ENCODE measurements around the gene TRIM4.
"Not testable (repeated sequence)": the region's sequence is repeated elsewhere in the genome, so short reads cannot be mapped to it uniquely, and the experiment has no call there.

Gene TRIM4, protein sequence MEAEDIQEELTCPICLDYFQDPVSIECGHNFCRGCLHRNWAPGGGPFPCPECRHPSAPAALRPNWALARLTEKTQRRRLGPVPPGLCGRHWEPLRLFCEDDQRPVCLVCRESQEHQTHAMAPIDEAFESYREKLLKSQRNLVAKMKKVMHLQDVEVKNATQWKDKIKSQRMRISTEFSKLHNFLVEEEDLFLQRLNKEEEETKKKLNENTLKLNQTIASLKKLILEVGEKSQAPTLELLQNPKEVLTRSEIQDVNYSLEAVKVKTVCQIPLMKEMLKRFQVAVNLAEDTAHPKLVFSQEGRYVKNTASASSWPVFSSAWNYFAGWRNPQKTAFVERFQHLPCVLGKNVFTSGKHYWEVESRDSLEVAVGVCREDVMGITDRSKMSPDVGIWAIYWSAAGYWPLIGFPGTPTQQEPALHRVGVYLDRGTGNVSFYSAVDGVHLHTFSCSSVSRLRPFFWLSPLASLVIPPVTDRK

DNA sequence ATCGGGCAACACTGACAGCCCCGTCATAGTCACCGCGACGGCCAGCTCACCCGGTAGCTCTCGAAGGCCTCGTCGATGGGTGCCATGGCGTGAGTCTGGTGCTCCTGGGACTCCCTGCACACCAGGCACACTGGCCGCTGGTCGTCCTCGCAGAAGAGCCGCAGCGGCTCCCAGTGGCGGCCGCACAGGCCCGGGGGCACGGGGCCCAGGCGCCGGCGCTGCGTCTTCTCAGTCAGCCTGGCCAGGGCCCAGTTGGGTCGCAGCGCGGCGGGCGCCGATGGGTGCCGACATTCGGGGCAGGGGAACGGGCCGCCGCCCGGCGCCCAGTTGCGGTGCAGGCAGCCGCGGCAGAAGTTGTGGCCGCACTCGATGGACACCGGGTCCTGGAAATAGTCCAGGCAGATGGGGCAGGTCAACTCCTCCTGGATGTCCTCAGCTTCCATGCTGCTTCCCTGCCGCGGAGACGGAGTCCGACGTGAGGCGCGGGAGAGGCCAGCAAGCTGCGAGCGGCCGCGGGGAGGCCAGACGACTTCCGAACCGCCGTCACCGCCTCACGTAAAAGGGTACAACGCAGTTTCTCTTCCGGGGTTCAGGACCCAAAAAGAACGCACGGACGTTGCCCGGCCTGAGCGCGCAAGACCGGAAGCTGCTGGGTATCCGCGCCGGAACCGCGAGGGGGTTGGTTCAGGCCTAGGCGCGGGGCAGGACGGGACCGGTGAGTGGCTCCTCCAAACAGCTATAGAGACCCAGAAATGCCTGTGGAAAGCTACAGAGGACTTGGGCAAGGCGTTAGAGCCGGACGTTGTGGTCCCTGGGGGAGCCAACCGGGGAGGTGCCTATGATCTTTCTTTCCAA lies at the start of gene TRIM4:
Gene TRIM4 (minus strand): TSS at position 572 of the 855 bp plus-strand sequence. CDS start 129 bp downstream, at position 443.
- no peak for TF ChIP-seq ZNF274 (IDR thresholded peaks at IDR 0.05; ENCODE audit: low read depth, low read length)
- H3K4me3 ChIP-seq (ENCODE audit: low read length), result peak within 1 kb of the TSS; percentile 86

DNA sequence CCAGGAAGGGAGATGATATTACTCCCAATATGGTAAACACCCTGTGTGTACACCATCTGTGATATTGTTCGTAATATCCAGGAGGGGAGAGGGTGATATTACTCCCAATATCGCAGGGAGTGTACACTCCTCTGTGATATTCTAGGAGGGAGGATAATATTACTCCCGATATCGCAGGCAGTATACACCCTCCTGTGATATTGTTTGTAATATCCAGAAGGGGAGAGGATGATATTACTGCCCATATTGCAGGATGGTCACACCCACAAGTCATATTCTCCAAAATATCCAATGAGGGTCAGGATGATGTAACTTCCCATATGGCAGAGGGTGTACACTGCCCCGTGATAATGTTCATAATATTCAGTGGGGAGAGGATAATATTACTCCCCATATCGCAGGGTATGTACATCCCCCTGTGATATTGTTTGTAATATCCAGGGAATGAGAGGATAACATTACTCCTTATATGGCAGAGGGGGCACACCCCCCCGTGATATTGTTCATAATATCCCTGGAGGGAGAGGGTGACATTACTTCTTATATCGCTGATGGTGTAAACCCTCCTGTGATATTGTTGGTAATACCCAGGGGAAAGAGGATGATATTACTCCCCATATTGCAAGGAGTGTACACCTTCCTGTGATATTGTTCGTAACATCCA lies 39.4 kb upstream of the TRIM4 start:
- no peak for TF ChIP-seq ZNF274 (IDR thresholded peaks at IDR 0.05; ENCODE audit: low read depth, low read length)

DNA sequence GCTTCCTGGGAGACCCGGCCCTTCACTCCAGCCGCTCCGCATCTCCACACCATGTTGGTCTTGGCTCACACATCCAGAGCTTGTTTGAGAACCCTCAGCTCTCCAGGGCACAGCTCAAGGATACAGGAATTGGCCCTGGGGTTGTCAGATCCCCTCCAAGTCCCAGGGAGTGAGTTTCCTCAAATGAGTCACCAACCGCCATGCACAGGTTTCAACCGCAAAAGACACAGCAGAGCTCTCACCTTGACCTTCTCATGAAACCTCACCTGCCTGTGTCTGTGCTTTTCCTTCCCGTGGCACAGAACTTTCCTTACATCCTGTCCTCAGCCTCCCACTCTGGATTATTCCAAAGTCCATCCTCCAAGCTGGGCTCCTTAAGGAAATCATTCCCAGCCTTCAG lies 35.9 kb upstream of the TRIM4 start:
- no peak for TF ChIP-seq ZNF274 (IDR thresholded peaks at IDR 0.05; ENCODE audit: low read depth, low read length)
- H3K4me3 ChIP-seq (ENCODE audit: low read length), result no peak overlapping the region

More for the DNA sequence above, 39.4 kb upstream of the TRIM4 start:
- no peak overlapping the region for H3K4me3 ChIP-seq (ENCODE audit: low read length)

DNA sequence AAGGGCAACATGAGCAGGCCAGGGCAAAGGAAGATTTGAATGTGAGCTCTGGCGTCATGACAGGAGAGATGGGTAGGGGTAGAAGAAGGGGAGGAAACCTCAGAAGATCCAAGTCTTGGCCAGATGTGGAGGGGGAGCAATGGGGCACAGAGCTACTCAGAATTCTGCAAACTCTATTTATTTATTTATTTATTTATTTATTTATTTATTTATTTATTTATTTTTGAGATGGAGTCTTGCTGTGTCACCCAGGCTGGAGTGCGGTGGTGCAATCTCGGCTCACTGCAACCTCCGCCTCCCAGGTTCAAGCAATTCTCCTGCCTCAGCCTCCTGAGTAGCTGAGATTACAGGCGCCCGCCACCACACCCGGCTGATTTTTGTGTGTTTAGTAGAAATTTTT lies 35.3 kb upstream of the TRIM4 start:
- not testable (repeated sequence) for H3K4me3 ChIP-seq (ENCODE audit: low read length)

DNA sequence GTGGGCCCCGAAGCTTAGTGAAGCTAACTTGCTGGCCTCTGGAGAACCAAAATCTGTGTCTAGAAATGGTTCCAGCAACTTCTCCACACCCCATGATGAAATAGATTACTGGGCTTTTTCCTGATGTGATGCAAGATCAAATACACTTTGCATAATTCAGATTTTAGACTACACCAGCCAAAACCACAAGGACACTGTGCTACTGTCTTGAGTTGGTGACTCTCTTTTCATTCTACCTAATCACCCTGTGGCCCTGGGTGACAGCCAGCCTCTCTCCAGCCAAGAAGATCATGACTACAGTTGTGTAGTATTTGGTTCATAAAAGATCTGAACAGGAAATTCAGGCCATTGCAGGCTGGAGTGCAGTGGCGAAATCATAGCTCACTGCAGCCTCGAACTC lies 34.3 kb upstream of the TRIM4 start:
- TF ChIP-seq ZNF274 (IDR thresholded peaks at IDR 0.05; ENCODE audit: low read depth, low read length), result no peak

DNA sequence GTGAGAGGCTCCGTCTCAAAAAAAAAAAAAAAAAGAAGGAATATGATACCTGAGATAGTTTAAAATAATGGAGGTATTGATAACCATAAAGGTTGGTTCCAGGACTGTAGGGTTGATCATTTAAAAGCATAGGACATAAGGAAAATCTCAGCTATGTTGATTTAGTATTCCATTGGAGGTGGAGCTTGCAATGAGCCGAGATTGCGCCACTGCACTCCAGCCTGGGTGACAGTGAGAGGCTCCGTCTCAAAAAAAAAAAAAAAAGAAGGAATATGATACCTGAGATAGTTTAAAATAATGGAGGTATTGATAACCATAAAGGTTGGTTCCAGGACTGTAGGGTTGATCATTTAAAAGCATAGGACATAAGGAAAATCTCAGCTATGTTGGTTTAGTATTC lies 33.3 kb upstream of the TRIM4 start:
- H3K4me3 ChIP-seq (ENCODE audit: low read length), result not testable (repeated sequence)

More for the DNA sequence above, 34.3 kb upstream of the TRIM4 start:
- H3K4me3 ChIP-seq (ENCODE audit: low read length), result no peak overlapping the region

DNA sequence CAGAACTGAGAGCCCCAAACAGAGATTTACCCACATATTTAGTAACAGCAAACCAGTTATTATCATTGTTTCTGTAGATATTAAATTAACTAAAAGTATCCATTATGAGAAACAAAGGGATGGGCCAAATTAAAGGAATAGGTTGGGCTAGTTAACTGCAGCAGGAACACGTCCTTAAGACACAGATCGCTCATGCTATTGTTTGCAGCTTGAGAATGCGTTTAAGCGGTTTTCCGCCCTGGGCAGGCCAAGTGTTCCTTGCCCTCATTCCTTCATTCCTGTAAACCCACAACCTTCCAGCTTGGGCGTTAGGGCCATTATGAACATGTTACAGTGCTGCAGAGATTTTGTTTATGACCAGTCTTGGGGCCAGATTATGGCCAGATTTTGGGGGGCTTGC lies 31.5 kb upstream of the TRIM4 start:
- H3K4me3 ChIP-seq (ENCODE audit: low read length), result not testable (repeated sequence)

DNA sequence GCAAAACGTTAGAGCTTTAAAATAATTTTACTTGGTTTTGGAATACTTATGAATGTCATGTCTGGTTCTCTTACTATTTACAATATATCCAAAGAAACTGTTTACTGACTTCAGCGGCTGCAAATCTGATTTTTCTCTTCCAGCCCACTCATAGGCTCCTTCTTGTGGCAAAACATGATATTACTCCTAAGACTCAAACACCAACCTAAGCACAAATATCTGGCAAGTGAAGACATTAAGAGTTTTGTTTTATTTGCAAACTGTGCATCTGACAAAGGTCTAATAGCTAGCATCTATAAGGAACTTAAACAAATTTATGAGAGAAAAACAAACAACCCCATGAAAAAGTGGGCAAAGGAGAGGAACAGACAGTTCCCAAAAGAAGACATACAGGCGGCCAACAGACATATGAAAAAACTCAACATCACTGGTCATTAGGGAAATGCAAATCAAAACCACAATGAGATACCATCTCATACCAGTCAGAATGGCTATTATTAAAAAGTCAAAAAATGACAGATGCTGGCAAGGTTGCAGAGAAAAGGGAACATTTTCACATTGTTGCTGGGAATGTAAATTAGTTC lies 30.4 kb upstream of the TRIM4 start:
- no peak overlapping the region for H3K4me3 ChIP-seq (ENCODE audit: low read length)
- TF ChIP-seq ZNF274 (IDR thresholded peaks at IDR 0.05; ENCODE audit: low read depth, low read length), result no peak

DNA sequence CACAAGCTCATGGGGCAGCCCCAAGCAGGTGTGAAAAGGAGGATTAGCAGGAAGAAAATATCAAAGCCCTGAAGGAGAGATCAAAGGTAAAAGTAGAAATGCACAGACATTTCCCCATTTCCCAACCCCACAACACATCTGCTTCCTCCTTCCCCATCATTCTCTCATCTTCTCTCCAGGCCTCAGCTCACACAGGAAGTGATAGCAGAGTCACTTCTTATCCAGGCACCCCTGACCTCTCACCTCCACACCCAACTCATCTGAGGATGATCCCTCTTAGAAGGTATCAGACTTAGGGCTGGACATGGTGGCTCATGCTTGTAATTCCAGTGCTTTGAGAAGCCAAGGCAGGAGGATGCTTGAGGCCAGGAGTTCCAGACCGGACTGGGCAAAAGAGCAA lies 28.3 kb upstream of the TRIM4 start:
- H3K4me3 ChIP-seq (ENCODE audit: low read length), result no peak overlapping the region
- no peak for TF ChIP-seq ZNF274 (IDR thresholded peaks at IDR 0.05; ENCODE audit: low read depth, low read length)

DNA sequence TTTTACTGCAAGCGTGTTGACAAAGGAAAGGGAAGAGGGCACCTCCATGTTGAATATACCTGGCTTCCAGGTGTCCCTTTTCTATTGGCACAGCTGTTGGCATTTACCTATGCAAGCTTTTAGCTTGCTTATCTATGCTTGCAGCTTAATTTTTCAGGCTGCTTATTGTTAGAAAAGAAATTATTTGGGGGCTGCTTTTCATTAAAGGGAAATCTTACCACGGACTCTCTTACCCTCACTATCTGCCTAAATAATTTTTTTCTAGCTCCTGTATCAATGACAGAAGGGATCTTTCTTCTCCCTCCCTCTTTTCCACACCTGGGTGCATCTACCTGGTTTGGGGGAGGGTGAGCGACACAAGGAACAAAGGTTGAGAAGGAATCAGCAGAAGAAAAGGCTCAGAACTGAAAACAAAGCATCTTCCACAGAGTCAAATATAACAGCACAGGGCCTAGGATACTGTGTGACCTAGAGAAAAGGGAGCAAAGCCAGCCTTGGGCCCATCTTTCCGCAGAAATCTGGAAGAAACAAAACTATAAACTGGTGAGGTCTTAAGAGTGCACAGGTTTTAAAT lies 25.3 kb upstream of the TRIM4 start:
- no peak overlapping the region; the same call in 1 of the 2 replicates for H3K4me3 ChIP-seq (ENCODE audit: low read length)
- TF ChIP-seq ZNF274 (IDR thresholded peaks at IDR 0.05; ENCODE audit: low read depth, low read length), result no peak

DNA sequence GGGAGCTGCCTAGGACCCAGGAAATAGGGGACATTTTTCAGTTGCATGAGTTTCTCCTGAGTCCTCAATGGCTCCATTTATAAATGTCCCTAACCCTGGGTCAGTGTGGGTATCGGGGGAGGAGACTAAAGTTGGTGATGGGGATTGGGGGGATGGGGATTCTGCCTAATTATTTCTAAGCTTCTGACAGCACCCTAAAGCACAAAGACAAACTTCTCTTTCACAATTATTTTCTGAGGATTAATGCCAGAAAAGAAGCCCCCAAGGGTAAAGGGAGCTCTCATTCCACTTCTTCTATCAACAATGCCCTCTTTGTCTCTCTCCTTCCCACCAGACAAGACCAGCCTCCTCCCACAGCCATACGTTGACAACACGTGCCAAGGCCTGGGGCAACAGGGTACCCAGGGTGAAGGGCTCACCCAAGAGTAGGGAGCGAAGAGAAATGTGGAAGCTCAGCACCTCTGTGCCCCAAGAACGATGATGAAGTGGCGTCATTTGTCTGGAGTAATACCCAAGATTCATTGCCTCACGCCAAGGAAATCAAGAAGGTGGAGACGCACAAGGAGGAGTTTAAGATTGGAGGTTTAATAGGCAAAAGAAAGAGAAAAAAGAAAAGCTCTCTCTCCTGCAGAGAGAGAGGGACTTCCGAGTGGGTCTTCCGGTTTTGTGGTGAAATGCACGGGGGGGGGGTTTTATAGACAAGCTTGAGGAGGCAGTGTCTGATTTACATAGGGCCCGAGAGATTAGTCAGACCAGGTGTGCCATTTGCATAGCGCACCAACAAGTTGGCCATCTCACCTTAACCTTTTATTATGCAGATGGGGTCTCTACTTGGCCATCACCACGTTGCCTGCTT lies 24.5 kb upstream of the TRIM4 start:
- TF ChIP-seq ZNF274 (IDR thresholded peaks at IDR 0.05; ENCODE audit: low read depth, low read length), result no peak
- H3K4me3 ChIP-seq (ENCODE audit: low read length), result no peak overlapping the region; the same call in 1 of the 2 replicates

DNA sequence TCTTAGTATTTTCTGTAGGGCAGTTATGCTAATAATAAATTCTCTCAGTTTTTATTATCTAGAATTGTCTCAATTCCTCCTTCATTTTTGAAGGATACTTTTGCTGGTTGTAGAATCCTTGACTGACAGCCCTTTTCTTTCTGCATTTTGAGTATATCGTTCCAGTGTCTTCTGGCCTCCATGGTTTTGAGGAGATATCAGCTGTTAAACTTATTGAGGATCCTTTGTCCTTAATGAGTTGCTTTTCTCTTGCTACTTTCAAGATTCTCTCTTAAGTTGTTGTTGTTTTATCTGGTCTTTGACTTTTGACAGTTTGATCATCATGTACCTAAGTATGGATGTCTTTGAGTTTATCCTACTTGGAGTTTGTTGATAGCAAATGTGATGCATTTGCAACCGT lies 19.0 kb upstream of the TRIM4 start:
- TF ChIP-seq ZNF274 (IDR thresholded peaks at IDR 0.05; ENCODE audit: low read depth, low read length), result no peak
- no peak overlapping the region for H3K4me3 ChIP-seq (ENCODE audit: low read length)

DNA sequence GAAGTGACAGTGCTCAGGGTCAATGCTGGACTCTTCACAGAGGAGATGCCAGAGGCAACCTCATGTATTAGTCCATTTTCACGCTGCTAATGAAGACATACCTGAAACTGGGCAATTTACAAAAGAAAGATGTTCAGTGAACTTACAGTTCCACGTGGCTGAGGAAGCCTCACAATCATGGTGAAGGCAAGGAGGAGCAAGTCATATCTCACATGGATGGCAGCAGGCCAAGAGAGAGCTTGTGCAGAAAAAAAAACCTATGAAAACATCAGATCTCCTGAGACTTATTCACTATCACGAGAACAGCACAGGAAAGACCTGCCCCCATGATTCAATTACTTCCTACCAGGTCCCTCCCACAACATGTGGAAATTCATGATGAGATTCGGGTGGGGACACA lies 15.7 kb upstream of the TRIM4 start:
- not testable (repeated sequence) for H3K4me3 ChIP-seq (ENCODE audit: low read length)

All from GM08714 (cell line).